ENCODE measurements around the gene PMEPA1.

PMEPA1 gene

GRCh38 chr20:57717797-57718196 lies 8.0 kb upstream of the PMEPA1 start:
- TF ChIP-seq CTCF (IDR thresholded peaks at IDR 0.05; ENCODE audit: control insufficient read depth, extremely low read depth, insufficient read depth), result no peak
- no peak for DNase-seq (ENCODE audit: low read depth)
- peak overlapping the region; percentile 53 for H3K4me3 ChIP-seq (ENCODE audit: low read depth, low read length)

- no peak for DNase-seq (ENCODE audit: low read depth)
- no peak overlapping the region for H3K4me3 ChIP-seq (ENCODE audit: low read depth, low read length)
- TF ChIP-seq CTCF (IDR thresholded peaks at IDR 0.05; ENCODE audit: control insufficient read depth, extremely low read depth, insufficient read depth), result no peak
Measured at GRCh38 chr20:57716901-57717300, 7.1 kb upstream of the PMEPA1 start.

- H3K4me3 ChIP-seq (ENCODE audit: low read depth, low read length), result no peak overlapping the region
- no peak for DNase-seq (ENCODE audit: low read depth)
- no peak for TF ChIP-seq CTCF (IDR thresholded peaks at IDR 0.05; ENCODE audit: control insufficient read depth, extremely low read depth, insufficient read depth)
Measured at GRCh38 chr20:57716202-57716601, 6.4 kb upstream of the PMEPA1 start.

GRCh38 chr20:57715268-57715904 lies 5.6 kb upstream of the PMEPA1 start:
- DNase-seq (ENCODE audit: low read depth), result no peak
- TF ChIP-seq CTCF (IDR thresholded peaks at IDR 0.05; ENCODE audit: control insufficient read depth, extremely low read depth, insufficient read depth), result no peak
- H3K4me3 ChIP-seq (ENCODE audit: low read depth, low read length), result no peak overlapping the region

GRCh38 chr20:57714409-57715267 lies 4.8 kb upstream of the PMEPA1 start:
- TF ChIP-seq CTCF (IDR thresholded peaks at IDR 0.05; ENCODE audit: control insufficient read depth, extremely low read depth, insufficient read depth), result no peak
- no peak overlapping the region for H3K4me3 ChIP-seq (ENCODE audit: low read depth, low read length)
- no peak for DNase-seq (ENCODE audit: low read depth)

GRCh38 chr20:57713951-57714350 lies 4.1 kb upstream of the PMEPA1 start:
- TF ChIP-seq CTCF (IDR thresholded peaks at IDR 0.05; ENCODE audit: control insufficient read depth, extremely low read depth, insufficient read depth), result no peak
- DNase-seq (ENCODE audit: low read depth), result no peak
- no peak overlapping the region for H3K4me3 ChIP-seq (ENCODE audit: low read depth, low read length)

Measured in LNCaP clone FGC (cell line).